ENCODE measurements around the gene ENKD1.

ENKD1 gene

DNA sequence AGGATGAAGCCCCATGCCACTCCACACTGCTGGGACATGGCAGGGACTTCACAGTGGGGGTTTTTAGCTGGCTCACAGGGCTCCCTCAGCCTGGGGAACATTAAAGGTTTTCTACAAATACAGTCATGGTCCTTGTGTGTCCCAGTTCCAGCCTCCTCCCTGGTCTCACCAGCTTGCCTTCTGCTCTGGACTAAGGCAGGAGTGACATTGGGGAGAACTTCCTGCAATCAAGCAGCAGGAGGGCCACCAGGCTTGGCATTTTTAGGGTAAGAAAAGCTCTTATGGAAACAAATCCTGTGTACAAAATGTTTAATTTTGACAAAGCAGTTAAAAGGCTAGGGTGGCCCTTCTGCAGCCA is 3.9 kb downstream of the ENKD1 start:
- DNase-seq = no peak

DNA sequence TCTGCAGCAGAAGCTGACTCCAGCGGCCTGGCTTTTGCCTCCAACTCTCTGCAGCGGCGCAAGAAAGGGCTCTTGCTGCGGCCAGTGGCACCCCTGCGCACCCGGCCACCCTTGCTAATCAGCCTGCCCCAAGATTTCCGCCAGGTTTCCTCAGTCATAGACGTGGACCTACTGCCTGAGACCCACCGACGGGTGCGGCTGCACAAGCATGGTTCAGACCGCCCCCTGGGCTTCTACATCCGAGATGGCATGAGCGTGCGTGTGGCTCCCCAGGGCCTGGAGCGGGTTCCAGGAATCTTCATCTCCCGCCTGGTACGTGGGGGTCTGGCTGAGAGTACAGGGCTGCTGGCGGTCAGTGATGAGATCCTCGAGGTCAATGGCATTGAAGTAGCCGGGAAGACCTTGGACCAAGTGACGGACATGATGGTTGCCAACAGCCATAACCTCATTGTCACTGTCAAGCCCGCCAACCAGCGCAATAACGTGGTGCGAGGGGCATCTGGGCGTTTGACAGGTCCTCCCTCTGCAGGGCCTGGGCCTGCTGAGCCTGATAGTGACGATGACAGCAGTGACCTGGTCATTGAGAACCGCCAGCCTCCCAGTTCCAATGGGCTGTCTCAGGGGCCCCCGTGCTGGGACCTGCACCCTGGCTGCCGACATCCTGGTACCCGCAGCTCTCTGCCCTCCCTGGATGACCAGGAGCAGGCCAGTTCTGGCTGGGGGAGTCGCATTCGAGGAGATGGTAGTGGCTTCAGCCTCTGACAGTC is 4.5 kb downstream of the ENKD1 start:
- no peak for DNase-seq

DNA sequence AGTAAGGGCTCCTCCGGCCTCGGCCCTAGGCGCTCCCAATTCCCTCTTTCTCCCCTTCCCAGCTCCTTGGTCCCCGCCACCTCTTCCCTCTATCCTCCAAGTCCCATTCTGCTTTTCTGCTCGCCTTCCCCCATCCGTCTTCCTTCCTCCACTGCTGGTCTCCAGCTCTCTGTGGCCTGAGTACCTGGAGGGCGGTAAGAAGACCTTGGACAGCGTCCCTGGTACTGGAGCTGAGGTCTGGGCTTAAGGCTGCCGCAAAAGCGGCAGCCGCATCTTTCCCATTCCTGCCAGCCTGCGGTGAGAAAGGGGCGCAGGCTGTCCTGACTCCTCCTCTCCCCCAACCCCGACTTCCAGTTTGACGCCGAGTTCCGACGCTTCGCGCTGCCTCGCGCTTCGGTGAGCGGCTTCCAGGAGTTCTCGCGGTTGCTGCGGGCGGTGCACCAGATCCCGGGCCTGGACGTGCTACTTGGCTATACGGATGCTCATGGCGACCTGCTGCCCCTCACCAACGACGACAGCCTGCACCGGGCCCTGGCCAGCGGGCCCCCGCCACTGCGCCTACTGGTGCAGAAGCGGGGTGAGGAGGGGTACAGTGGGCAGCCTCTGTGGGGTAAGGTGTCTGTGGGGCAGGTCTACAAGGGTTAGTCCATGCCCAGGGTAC is 5.3 kb downstream of the ENKD1 start:
- DNase-seq = no peak

DNA sequence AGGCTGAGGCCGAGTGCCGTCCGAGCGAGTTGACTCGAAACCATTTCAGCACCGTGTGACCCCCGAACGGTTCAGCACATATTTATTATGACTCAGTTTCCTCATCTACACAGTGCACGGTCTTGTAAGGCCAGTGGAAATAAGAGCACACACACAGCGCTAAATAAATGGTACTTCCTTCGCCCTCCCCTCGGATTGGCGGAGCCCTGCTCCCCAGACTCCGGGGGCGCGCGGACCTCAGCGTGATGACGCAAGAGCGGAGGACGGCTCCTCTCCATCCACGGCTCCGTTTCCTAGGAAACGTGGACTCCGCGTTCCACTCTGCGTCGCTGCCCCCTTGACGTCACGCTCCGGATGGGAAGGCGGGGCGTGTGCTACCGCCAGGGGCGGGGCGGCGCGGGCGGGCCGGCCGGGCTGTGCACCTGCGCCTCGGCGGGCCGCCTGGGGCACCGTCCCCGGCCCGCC is 6.0 kb downstream of the ENKD1 start, which contains the start of gene PARD6A:
PARD6A (plus strand) TSS at position 397 of the 465 bp plus-strand sequence. CDS start 79 bp downstream, outside the sequence.
- peak; percentile 96 for DNase-seq

DNA sequence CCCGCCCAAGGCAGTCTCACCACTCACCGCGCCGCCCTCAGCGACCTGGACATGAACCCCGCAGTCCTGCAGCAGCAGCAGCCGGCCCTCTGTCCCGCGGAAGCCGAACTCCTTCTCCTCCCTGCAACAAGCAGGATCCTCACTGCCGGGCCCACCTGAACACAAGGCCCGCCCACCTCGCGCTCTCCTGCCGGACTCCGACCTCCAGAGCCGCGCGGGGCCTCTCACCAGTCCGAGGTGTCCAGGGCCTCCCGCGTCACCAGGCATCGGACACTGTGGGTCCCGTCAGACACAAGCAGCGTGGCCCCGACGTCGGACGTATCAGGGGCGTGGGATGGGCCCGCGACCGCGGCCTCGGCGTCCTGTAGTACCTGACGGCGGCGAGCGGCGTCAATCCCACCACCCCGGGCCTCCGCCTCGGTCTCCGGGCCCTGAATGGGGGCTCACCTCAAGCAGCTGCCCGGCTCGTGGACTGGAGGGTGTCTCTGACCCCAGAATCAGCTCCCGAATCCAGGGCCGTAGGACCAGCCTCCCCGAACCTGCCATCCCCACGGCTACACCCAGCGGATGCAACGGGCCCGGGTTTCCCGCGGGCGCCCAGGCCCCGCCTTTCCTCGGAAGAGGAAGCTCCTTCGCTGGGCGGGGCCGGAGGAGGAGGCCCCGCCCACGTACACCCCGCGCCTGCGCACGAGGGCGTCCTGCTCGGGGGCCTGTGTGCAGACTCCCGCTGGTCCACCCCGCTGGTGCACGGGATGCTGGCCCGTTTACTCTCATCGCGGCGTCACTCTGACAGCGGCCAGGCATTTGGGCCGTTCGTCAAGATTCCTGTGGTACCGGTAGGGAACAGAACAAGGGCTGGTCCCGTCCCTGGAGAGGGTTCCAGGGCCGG is 6.6 kb downstream of the ENKD1 start, which contains the start of gene ACD:
ACD (minus strand) TSS at position 586 of the 889 bp plus-strand sequence; CDS start at position 546, 40 bp downstream.
- DNase-seq = peak; percentile 93

DNA sequence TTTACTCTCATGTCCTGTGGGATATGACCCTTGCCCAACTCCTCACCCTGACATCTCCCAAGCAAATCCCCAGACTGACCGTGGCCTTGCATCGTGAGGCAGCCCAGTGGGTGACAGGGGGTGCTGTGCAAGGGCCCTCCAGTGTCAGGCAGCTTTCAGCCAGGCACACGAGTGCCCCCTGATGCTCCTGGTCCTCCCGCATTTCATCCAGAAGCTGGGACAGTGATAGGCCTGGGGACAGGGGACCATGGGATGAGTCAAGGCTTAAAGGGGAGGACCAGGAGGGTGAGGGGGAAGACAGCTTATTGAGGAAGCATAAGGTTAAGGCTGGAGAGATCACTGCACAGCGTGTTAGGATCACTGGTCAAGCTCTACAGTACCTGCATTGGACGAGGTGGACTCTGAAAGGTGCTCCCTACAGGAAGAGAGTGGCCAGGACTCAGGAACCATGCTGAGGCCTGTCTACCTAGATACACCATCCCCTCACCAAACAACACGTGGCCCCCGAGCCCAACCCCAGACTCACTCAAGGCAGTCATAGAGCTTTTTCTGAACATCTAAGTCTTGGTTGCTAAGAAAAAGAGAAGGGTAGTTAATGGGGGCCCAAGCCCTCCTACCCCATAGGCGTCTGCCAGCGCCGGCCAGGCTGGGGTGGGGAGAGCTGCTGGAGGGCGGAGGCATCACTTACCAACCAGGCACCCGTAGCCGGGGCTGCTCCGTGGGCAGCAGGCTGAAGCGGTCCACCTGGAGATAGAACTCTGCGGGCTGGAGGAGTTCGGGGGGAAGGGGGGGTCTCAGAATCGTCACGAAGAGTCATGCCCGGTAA is 7.5 kb downstream of the ENKD1 start:
- no peak for DNase-seq

DNA sequence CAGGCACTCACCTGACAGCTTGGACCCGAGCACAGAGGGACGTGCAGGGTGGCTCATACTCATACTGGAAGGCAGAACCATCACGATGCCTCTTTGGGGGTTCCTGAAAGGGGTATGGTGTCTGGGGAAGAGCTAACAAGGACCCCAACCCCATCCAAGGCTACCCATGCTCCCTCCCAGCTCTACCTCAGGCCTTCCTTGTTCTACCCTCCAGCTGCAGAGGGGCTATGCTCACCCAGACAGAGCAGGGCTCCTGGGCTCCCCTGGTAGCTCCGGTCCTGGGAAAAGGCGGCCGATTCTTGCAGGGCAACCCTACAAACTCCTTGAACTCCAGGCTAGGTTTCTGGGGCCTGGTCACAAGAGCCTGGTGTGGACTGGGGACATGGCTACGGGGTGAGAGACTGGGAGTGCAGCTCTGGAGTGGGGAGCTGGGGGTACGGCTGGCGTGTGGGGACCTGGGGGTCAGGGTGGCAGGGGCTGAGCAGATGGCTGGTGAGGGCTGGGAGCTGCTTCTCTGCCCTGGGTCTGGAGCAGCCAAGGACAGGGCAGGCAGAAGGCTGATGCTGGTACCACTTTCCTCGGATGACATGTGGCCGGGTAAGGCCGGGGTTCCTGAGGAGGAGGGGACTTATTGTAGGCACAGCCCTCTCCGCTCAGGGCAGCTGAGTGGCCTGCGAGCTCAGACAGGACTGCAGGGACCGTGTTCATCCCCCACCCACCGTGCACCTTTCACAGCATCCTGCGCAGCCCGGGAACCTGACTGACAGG is 8.6 kb downstream of the ENKD1 start:
- DNase-seq = no peak

DNA sequence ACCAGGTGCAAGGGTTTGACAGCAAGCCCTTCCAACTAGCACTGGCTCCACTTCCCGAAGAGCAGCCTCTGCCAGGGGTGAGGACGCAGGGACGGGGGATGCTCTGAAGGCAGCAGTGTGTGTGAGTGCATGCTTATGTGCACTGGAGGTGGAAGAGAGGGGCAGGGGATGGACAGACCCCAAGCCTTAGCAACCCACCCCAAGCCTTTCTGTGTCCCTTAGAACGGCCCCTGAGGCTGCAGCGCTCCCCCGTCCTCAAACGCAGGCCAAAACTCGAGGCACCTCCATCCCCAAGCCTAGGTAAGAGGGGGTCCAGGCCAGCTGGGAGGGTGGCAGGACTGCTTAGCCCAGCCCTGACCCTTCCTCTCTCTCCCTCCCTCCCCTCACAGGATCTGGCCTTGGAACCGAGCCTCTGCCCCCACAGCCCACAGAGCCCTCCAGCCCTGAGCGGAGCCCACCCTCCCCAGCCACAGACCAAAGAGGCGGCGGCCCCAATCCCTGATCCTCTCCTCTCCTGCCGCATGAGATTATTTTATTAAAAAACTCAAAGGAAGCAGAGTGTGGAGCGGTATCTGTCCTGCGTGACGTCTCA is 9.4 kb downstream of the ENKD1 start:
- DNase-seq = no peak

DNA sequence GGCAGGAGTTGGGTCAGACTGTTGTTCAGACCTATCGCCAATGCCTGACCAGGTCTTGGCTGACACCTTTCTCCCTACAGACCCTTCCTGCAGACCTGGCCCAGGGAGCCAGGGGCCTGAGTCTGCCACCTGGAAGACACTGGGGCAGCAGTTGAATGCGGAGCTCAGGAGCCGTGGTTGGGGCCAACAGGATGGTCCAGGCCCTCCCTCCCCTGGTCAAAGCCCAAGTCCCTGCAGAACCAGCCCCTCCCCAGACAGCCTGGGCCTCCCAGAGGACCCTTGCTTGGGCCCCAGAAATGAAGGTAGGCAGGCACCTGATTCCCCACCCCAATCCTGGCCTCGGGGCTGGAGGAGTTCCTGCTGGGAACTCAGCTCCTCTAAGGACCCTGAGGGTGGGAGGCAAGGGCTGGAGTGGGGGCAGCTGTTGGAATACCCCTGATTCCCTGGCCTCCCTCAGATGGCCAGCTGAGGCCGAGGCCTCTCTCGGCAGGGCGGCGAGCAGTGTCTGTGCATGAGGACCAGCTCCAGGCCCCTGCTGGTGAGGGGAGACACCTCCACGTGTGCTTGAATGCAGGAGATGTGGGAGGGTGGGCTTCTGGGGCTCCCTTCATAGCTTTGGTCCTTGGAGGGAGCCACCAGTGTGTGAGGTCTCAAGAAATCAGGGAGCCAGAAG is 10.1 kb downstream of the ENKD1 start:
- DNase-seq = no peak

DNA sequence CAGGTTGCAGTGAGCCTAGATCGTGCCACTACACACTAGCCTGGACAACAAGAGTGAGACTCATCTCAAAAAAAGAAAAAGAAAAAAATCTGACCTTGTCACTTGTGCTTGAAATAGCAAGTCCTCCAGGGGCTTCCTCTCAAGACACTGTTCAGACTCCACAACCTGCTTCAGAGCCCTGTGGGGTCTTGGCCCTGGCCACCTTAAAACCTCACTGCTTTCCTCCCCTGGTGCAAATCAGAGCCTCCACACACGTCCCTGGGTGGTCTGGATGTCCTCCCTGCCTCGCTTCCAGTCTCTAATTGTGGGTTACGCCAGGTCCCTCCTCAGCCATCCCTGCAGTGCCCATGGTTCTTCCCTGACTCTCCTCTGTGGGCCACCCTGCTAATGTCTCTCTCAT is 11.2 kb downstream of the ENKD1 start:
- no peak for DNase-seq

DNA sequence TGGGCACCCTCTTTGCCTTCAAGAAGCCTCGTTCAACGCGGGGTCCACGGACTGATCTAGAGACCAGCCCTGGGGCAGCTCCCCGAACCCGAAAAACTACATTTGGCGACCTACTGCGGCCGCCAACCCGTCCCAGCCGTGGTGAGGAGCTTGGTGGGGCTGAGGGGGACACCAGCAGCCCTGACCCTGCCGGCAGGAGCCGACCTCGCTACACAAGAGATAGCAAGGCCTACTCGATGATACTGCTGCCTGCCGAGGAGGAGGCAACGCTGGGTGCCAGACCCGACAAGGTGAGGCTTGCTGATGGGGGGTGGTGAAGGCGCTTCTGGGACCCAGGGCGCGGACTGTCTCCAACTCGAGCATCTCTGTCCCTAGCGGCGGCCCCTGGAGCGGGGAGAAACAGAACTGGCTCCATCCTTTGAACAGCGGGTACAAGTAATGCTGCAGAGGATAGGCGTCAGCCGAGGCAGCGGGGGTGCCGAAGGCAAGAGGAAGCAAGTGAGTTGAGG is 12.1 kb downstream of the ENKD1 start:
- DNase-seq = no peak

DNA sequence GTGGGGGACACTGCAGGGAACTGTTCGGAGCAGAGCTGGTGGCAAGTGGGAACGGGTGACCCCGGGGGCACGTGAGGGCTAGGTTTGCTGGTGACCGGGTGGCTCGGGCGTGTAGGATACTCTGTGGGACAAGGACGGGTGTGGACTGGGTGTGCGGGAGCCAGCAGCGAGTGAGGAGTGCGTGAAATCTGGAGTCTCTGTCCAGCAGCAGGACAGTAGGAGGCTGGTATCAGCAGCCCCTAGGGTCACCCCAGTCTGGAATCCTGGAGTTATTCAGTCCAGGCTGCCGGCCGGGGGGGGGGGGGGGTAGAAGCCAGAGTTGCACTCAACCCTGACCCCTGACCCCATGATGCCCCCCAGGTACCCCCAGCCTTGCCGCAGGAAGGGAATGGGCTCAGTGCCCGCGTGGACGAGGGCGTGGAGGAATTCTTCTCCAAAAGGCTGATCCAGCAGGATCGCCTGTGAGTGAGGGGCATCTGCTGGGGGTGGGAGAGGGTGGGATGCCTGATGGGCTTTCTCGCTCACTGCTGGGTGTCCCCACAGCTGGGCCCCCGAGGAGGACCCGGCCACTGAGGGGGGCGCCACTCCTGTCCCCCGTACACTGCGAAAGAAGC is 12.7 kb downstream of the ENKD1 start:
- no peak for DNase-seq

DNA sequence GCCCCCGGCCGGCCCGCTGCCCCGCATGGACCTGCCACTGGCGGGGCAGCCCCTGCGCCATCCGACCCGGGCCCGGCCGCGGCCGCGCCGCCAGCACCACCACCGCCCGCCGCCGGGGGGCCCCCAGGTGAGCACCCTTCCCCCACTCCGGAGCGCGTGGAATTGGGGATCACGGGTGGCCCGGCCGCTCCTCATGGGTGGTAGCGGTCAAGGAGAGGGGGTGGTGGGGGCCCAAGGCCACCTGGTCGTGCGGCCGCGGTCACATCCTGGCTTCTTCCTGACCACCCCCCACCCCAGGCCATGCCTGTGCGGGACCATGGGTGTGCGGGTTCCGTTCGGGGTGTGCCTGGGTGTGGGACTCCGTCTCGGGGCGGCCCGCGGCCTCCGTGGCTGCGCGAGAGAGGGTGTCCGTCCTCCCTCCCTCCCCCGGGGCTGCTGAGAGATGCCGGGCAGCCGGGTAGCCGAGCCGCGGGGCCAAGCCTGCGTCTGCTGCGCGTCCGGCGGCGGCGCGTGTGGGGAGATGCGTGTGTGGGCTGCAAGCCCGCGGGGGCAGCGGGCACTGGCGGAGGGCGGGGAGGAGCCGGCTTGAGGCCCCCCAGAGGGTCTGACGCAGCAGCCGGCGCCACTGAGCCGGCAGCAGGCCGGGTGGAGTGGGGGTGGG is 13.3 kb downstream of the ENKD1 start:
- DNase-seq = no peak

DNA sequence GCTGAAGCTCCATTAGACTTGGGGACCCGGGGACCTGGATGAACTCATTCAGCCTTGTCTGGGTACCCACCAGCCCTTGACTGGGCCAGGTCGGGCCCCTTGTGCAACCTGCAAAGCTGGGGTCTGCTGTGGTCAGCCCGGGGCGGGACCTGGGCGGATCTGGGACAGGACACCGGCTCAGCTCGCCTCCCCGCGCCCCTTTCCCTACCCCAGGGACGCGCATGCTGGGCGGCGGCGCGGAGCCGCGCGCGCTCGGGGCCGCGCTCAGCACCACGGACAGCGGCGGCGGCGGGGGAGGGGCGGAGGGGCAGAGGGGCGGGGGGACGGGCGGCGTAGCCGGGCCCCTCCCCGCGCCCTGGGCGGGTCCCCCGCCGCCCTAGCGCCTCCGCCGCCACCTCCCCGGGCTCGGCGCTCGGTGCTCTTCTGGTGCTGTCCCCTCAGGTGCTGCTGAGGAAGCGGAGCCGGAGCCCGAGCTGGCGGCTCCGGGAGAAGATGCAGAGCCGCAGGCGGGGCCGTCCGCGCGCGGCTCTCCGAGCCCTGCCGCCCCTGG is 13.9 kb downstream of the ENKD1 start:
- no peak for DNase-seq

DNA sequence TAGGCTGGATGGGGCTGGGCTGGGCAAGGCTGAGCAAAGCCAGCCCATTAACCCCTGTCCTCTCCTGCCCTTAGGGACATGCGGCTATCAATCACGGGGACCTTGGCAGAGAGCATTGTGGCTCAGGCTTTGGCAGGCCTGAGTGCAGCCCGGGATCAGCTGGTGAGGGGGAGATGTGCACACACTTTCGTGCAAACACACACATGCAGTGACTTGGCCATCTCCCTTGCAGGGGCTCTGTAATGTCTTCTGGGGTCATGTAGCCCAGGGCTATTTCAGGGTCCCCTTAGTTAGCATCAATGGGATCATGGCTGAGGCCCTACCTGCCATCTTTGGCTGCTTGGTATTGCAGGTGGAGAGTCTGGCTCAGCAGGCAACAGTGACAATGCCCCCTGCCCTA is 14.7 kb downstream of the ENKD1 start:
- no peak for DNase-seq

DNA sequence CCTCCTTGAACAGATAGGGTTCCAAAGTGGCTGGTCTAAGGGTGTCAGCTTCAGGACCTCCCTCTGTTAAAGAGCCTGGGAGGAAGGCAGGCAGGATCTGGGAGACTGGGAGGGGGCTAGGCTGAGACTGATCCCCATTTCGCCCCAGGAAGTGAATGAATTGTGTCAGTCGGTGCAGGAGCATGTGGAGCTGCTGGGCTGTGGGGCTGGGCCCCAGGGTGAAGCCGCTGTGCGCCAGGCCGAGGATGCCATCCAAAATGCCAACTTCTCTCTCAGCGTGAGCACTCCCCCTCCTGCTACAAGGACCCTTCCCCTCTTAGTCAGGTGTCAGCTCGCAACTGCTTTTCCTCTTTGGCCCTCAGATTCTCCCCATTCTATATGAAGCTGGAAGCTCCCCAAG is 15.5 kb downstream of the ENKD1 start:
- no peak for DNase-seq

DNA sequence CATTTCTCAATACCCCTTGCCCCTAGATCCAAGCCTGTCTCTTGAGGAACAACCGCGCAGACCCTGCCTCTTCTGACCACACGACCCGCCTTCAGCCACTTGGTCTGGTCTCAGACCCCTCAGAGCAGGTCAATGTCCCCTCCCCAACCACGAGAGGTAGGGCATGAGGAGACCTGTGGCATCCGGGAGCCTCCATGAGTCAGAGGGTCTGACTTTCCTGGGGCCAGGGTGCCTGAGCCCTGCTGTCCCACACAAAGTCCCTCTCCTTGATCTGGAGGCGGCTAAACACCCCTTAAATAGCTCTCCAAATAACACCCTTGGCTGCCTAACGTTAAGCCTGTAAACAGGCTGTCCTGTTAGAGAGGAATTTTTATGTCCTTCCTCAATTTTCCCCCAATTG is 16.5 kb downstream of the ENKD1 start:
- DNase-seq = no peak

DNA sequence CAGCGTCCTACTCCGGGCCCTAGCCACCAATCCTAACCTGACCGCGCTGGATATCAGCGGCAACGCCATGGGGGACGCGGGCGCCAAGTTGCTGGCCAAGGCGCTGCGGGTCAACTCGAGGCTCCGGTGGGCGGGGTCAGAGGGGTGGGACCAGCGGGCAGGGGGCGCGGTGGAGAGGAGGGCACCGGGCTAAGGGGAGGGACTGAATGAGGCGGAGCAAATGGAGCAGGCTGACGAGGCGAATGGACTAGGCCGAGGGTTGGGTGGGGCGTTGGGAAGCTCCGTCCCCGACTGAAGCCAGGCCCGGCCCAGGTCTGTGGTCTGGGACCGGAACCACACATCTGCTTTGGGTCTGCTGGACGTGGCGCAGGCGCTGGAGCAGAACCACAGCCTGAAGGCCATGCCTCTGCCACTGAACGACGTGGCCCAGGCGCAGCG is 17.0 kb downstream of the ENKD1 start:
- no peak for DNase-seq

All from stimulated activated CD4-positive, alpha-beta T cell treated with anti-CD3 and anti-CD28 coated beads, Interleukin-4, amount 100 ng/mL, for 24 hours (primary cell).